Suprapubic skin (tissue), 4 donors: ENCODE results near the gene PAK2.

Source experiments
- CTCF ChIP-seq, 2 donors: fragments of 200-600 bp in 1 of 2; fragments of 450-650 bp in 1 of 2; sonication (generic) in 1 of 2; IDR thresholded peaks; one replicate each; pipeline ENCODE4 v1.5.1; 2016 to 2019; ENCODE audit warnings: antibody characterized with exemption in 2 of 2, mild to moderate bottlenecking in 1 of 2, moderate library complexity in 1 of 2
- EP300 ChIP-seq: sonication (generic); formaldehyde crosslinking; IDR thresholded peaks from one replicate; pipeline ENCODE4 v1.6.1; 2017; ENCODE audit warnings: antibody characterized with exemption
- POLR2A ChIP-seq, 2 donors: fragments of 450-650 bp; IDR thresholded peaks; one replicate each; pipeline ENCODE4 v1.6.1; 2017; ENCODE audit warnings: antibody characterized with exemption in 2 of 2, mild to moderate bottlenecking in 2 of 2, moderate library complexity in 2 of 2
- POLR2AphosphoS5 ChIP-seq, 3 donors: sonication (generic); formaldehyde crosslinking; IDR thresholded peaks; one replicate each; pipeline ENCODE4 v1.6.1; 2017; ENCODE audit warnings: antibody characterized with exemption in 3 of 3

GRCh38 chr3:196708467-196708866, 31.2 kb upstream of the PAK2 start:
- no peak for TF ChIP-seq CTCF (IDR thresholded peaks at IDR 0.05)
- no peak for TF ChIP-seq EP300
- TF ChIP-seq POLR2AphosphoS5 (IDR thresholded peaks at IDR 0.05), result no peak
- no peak for TF ChIP-seq POLR2A (IDR thresholded peaks at IDR 0.05)
